RWPE2 (cell line): Measurements from ENCODE around the gene CLDN22.

ENCODE experiments used
- ATAC-seq: fragments of 200-7000 bp; cut with Tn5 transposase; 3 replicates; pipeline ENCODE4 v1.9.1; 2021; ENCODE audit warnings: low read depth
- DNase-seq: peaks from one replicate; pipeline ENCODE4 v3.0.0-alpha.2; 2020; ENCODE audit warnings: low spot score
- H3K27ac ChIP-seq: fragments of 450-650 bp; 2 replicates; pipeline ENCODE4 v1.5.1; 2017; ENCODE audit warnings: mild to moderate bottlenecking; ENCODE audit not compliant: poor library complexity, severe bottlenecking
- H3K27me3 ChIP-seq: fragments of 250-450 bp; sonication (Bioruptor Pico); 2 replicates; pipeline ENCODE4 v1.5.1; 2021; ENCODE audit warnings: mild to moderate bottlenecking, moderate library complexity; ENCODE audit not compliant: insufficient read depth, poor library complexity, severe bottlenecking
- H3K36me3 ChIP-seq: fragments of 250-450 bp; sonication (Bioruptor Pico); 2 replicates; pipeline ENCODE4 v1.5.1; 2020; ENCODE audit warnings: low read depth, mild to moderate bottlenecking, moderate library complexity
- H3K4me1 ChIP-seq: fragments of 250-450 bp; sonication (Bioruptor Pico); 2 replicates; pipeline ENCODE4 v1.5.1; 2021; ENCODE audit warnings: mild to moderate bottlenecking, moderate library complexity; ENCODE audit not compliant: insufficient read depth, poor library complexity, severe bottlenecking
- H3K4me3 ChIP-seq: fragments of 250-450 bp; sonication (Bioruptor Pico); 2 replicates; pipeline ENCODE4 v1.5.1; 2021; ENCODE audit warnings: mild to moderate bottlenecking, moderate library complexity; ENCODE audit not compliant: severe bottlenecking
- H3K9me3 ChIP-seq: fragments of 250-450 bp; sonication (Bioruptor Pico); 2 replicates; pipeline ENCODE4 v1.5.1; 2021; ENCODE audit warnings: mild to moderate bottlenecking, moderate library complexity; ENCODE audit not compliant: severe bottlenecking
- TF ChIP-seq, protein P1 (sequence below): fragments of 450-650 bp; IDR thresholded peaks from one replicate; pipeline ENCODE4 v1.5.1; 2017; ENCODE audit warnings: mild to moderate bottlenecking, moderate library complexity; ENCODE audit not compliant: poor library complexity, severe bottlenecking

CLDN22 gene

DNA sequence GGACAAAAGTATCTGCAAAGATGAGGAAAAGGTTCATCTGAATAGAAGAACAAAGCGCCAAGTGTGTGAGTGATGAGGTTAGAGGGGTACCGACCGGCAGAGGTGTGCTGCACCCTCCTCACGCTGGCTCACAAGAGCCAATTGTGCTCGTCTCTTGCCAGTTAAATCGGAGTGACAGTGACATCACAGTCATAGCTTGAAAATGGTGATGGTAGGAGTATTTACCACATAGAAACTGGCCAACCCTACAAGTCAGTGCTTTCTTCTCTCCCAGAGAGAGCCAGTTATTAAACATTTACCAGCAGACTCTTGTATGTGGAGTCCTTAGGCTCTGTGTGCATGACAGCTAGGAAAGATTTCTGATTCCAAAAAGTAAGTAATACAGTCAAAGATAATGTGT, 32.4 kb downstream of the CLDN22 start:
- ATAC-seq = no peak
- Histone ChIP-seq H3K9me3 (no peaks in the 10 kb centered on the region), H3K36me3 (peaks cover 45% of the 10 kb centered on the region), H3K27ac (no peak overlapping the region), H3K27me3 (no peaks in the 10 kb centered on the region), H3K4me1 (no peaks in the 10 kb centered on the region), H3K4me3 (no peak overlapping the region)
- TF ChIP-seq, protein P1, sequence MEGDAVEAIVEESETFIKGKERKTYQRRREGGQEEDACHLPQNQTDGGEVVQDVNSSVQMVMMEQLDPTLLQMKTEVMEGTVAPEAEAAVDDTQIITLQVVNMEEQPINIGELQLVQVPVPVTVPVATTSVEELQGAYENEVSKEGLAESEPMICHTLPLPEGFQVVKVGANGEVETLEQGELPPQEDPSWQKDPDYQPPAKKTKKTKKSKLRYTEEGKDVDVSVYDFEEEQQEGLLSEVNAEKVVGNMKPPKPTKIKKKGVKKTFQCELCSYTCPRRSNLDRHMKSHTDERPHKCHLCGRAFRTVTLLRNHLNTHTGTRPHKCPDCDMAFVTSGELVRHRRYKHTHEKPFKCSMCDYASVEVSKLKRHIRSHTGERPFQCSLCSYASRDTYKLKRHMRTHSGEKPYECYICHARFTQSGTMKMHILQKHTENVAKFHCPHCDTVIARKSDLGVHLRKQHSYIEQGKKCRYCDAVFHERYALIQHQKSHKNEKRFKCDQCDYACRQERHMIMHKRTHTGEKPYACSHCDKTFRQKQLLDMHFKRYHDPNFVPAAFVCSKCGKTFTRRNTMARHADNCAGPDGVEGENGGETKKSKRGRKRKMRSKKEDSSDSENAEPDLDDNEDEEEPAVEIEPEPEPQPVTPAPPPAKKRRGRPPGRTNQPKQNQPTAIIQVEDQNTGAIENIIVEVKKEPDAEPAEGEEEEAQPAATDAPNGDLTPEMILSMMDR = no peak
- DNase-seq = no peak

DNA sequence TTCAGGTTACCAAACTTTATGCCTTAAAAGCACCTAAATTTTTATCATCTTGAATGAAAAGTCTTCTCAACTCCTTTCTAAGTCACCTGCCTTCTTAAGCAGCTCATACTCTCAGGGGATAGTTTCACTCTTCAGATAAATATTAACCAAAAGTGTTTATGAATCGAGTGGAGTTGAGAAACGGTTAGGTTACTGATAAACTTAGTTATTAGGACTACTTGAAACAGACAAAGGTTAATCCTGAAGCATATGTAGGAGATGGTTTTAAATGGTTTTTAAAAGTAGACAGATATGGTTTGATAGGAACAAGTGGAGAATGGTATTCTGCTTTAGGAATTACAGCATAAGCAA, 32.8 kb downstream of the CLDN22 start:
- no peaks in the 10 kb centered on the region for H3K9me3 ChIP-seq
- H3K36me3 ChIP-seq = peaks cover 49% of the 10 kb centered on the region
- H3K27ac ChIP-seq = no peak overlapping the region
- ATAC-seq (no peak), DNase-seq (no peak)
- TF ChIP-seq, protein P1 = no peak
- H3K4me1 ChIP-seq = no peaks in the 10 kb centered on the region
- no peaks in the 10 kb centered on the region for H3K27me3 ChIP-seq
- H3K4me3 ChIP-seq = no peak overlapping the region

DNA sequence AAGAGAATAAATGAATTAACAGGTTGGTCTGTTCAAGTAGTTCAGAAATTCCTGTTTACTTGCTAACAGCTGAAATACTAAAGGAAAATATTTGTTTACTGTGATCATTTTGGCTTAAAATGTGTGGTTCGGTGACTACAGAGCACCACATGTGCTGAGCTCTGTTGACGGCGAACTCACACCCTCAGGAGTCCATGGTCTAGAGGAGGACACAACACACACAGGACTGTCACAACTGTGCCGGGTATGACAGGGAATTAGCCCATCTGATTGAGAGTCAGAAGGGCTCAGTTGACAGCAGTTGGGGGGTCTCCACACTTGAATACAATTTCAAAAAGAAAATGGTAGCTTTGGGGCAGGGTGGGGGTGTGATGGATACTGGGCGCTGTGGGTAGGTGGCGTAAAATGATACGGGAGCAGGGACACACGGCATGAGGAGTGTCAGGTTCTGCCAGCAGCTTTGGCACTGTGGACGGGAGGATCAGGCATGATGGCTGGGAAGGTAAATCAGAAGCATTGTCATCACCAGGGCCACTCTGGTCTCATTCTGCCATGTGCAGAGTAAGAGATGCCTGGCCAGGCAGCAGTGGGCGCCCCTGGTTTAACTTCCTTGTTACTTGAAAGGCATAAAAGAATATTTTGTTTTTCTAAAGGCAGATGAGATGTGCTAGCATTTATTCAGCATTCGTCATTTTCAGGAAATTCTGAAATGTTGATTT, 33.3 kb downstream of the CLDN22 start:
- DNase-seq = no peak
- Histone ChIP-seq H3K4me1 (no peaks in the 10 kb centered on the region), H3K27me3 (no peaks in the 10 kb centered on the region), H3K4me3 (no peak overlapping the region), H3K27ac (no peak overlapping the region), H3K36me3 (peaks cover 54% of the 10 kb centered on the region), H3K9me3 (no peaks in the 10 kb centered on the region)
- ATAC-seq = no peak
- TF ChIP-seq, protein P1 = no peak

DNA sequence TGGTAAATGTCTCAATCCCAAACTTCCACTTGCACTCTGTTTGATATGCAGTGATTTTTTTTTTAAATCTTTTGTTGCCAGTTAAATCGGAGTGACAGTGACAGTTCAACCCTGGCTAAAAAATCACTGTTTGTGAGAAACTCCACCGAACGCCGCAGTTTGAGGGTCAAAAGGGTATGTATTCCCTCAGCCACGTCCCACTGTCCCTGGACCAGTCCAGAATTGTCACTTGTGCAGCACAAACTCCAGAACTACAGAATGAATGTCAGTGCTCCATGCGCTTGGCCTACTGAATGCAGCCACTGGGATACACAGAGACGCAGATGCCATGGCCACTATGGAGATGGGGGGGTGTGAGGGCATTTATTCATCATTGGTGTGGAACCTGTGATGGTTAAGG, 34.2 kb downstream of the CLDN22 start:
- no peak overlapping the region for H3K27ac ChIP-seq
- TF ChIP-seq, protein P1 = no peak
- no peaks in the 10 kb centered on the region for H3K9me3 ChIP-seq
- H3K4me1 ChIP-seq = no peaks in the 10 kb centered on the region
- H3K27me3 ChIP-seq = no peaks in the 10 kb centered on the region
- peaks cover 62% of the 10 kb centered on the region for H3K36me3 ChIP-seq
- DNase-seq = no peak
- ATAC-seq = no peak
- H3K4me3 ChIP-seq = no peak overlapping the region

DNA sequence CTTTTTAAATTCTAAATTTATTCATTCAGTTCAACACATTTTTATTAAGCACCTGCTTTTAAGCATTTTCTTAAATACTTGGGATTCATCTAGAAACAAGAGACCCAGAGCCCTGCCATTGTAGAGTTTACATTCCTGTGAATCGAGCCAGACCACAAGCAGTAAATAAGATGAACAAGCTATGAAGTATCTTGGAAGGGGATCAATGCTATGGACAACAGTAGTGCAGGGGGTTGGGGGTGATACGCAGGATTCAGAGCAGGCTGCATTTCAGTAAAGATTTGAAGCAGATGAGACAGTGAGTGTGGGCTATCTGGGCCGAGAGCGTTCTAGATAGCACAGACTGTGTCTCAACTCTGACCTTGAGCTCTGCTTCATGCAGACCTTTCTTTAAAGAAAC, 35.1 kb downstream of the CLDN22 start:
- Histone ChIP-seq H3K9me3 (no peaks in the 10 kb centered on the region), H3K4me1 (no peaks in the 10 kb centered on the region), H3K4me3 (no peak overlapping the region), H3K27ac (no peak overlapping the region), H3K27me3 (no peaks in the 10 kb centered on the region), H3K36me3 (peaks cover 58% of the 10 kb centered on the region)
- DNase-seq (no peak), ATAC-seq (no peak)
- TF ChIP-seq, protein P1 = no peak
